Measurements from ENCODE around the gene HSPA12A.

The HSPA12A gene

DNA sequence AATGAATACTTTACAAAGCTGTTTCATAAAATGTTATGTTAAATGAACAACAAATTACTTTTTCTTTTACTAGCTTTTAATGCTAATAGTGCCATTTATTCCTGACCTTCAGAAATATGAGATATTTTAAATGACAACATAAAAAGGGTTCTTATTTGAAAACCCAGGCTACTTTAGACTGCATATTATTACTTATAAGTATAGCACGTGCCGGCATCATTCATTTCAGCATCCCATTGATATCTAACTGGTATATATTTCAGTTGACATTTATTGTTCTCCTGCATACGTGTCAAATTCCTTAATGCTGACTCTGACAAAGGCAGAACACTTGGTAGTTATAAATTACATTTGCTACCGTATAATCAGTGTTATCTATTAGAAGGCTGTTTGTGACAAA lies 86.3 kb downstream of the HSPA12A start:
- Histone ChIP-seq H3K9ac (ENCODE audit: low read length) (no peak overlapping the region), H3K27me3 (ENCODE audit: control insufficient read depth, insufficient read depth, low read length) (no peaks in the 10 kb centered on the region), H3K4me1 (ENCODE audit: control insufficient read depth, low read depth, low read length) (no peaks in the 10 kb centered on the region), H3K4me3 (ENCODE audit: low read length) (no peak overlapping the region), H3K36me3 (ENCODE audit: control insufficient read depth, low read depth, low read length) (no peaks in the 10 kb centered on the region), H3K27ac (ENCODE audit: low read length) (no peak overlapping the region), H3K9me3 (ENCODE audit: control insufficient read depth, low read depth, low read length) (no peaks in the 10 kb centered on the region)

DNA sequence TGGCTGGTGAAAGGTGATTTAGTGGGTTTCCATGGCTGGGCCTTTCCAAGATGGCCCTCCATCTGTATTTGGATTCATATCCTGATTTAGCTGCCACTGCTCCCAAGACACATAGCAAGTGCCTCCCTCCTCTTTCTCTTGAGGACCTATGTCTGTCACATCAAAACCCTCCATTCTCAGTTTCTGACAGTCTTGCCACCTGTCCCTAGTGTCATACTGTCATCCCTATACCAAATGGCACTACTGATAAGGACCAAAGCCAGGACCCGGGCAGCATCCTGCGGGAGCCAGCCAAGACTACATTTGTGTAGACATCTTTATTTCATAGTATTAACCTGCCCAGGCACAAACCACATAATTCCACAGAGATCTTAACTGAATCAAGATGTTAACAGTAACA lies 86.8 kb downstream of the HSPA12A start:
- Histone ChIP-seq H3K9ac (ENCODE audit: low read length) (no peak overlapping the region), H3K9me3 (ENCODE audit: control insufficient read depth, low read depth, low read length) (no peaks in the 10 kb centered on the region), H3K36me3 (ENCODE audit: control insufficient read depth, low read depth, low read length) (no peaks in the 10 kb centered on the region), H3K27ac (ENCODE audit: low read length) (no peak overlapping the region), H3K4me1 (ENCODE audit: control insufficient read depth, low read depth, low read length) (no peaks in the 10 kb centered on the region), H3K4me3 (ENCODE audit: low read length) (no peak overlapping the region), H3K27me3 (ENCODE audit: control insufficient read depth, insufficient read depth, low read length) (no peaks in the 10 kb centered on the region)

DNA sequence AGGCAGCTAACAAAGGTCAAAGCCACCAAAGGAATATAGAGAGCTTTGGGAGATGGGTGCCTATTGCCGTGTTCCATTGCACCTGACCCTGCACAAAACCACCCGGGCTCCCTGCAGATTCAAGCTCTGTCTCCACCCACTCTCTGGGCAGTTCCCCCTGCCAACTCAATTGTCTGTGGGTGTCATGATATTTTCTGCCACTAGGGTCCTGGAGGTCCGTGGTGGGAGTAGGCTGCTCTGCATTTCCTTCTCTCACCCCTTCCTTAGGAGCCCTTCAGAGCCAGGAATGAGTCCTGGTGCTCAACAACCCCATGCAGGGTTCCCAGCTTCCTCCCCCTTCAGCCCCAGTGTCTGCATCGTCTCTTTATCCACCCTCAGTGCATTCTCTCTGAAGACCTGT lies 87.5 kb downstream of the HSPA12A start:
- H3K9ac ChIP-seq (ENCODE audit: low read length) = no peak overlapping the region
- no peaks in the 10 kb centered on the region for H3K36me3 ChIP-seq (ENCODE audit: control insufficient read depth, low read depth, low read length)
- H3K4me1 ChIP-seq (ENCODE audit: control insufficient read depth, low read depth, low read length) = no peaks in the 10 kb centered on the region
- H3K27ac ChIP-seq (ENCODE audit: low read length) = no peak overlapping the region
- H3K4me3 ChIP-seq (ENCODE audit: low read length) = no peak overlapping the region
- no peaks in the 10 kb centered on the region for H3K27me3 ChIP-seq (ENCODE audit: control insufficient read depth, insufficient read depth, low read length)
- H3K9me3 ChIP-seq (ENCODE audit: control insufficient read depth, low read depth, low read length) = no peaks in the 10 kb centered on the region

DNA sequence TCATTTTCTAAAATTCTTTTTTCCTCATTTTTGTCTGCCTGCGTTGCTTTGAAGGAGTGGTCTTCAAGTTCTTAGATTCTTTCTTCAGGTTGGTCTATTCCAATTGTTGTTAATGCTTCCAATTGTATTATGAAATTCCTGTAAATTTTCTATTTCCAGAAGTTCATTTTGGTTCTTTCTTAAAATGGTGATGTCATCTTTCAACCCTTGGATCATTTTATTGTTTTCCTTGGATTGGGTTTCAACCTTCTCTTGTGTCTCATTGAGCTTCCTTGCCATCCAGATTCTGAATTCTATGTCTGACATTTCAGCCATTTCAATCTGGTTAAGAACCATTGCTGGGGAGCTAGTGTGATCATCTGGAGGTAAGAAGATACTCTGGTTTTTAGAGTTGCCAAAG lies 88.5 kb downstream of the HSPA12A start:
- no peaks in the 10 kb centered on the region for H3K27me3 ChIP-seq (ENCODE audit: control insufficient read depth, insufficient read depth, low read length)
- H3K4me3 ChIP-seq (ENCODE audit: low read length) = no peak overlapping the region
- no peaks in the 10 kb centered on the region for H3K4me1 ChIP-seq (ENCODE audit: control insufficient read depth, low read depth, low read length)
- H3K36me3 ChIP-seq (ENCODE audit: control insufficient read depth, low read depth, low read length) = no peaks in the 10 kb centered on the region
- no peak overlapping the region for H3K9ac ChIP-seq (ENCODE audit: low read length)
- no peak overlapping the region for H3K27ac ChIP-seq (ENCODE audit: low read length)
- no peaks in the 10 kb centered on the region for H3K9me3 ChIP-seq (ENCODE audit: control insufficient read depth, low read depth, low read length)

DNA sequence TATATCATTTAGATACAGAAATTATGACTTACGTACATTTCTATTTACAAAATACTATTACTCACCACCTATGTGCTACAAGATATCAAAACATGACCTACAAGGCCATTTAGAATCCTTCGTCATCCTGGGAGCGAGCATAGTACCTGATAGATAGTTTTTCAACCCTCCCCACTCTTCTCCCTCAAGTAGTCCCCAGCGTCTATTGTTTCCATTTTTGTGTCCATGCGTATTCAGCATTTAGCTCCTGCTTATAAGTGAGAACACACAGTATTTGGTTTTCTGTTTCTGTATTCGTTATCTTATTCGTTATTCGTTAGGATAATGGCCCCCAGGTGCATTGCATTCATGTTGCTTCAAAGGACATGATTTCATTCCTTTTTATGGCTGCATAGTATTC lies 93.5 kb downstream of the HSPA12A start:
- H3K27me3 ChIP-seq (ENCODE audit: control insufficient read depth, insufficient read depth, low read length) = no peaks in the 10 kb centered on the region
- no peak overlapping the region for H3K27ac ChIP-seq (ENCODE audit: low read length)
- H3K4me1 ChIP-seq (ENCODE audit: control insufficient read depth, low read depth, low read length) = no peaks in the 10 kb centered on the region
- H3K36me3 ChIP-seq (ENCODE audit: control insufficient read depth, low read depth, low read length) = no peaks in the 10 kb centered on the region
- no peaks in the 10 kb centered on the region for H3K9me3 ChIP-seq (ENCODE audit: control insufficient read depth, low read depth, low read length)
- no peak overlapping the region for H3K9ac ChIP-seq (ENCODE audit: low read length)
- H3K4me3 ChIP-seq (ENCODE audit: low read length) = no peak overlapping the region

DNA sequence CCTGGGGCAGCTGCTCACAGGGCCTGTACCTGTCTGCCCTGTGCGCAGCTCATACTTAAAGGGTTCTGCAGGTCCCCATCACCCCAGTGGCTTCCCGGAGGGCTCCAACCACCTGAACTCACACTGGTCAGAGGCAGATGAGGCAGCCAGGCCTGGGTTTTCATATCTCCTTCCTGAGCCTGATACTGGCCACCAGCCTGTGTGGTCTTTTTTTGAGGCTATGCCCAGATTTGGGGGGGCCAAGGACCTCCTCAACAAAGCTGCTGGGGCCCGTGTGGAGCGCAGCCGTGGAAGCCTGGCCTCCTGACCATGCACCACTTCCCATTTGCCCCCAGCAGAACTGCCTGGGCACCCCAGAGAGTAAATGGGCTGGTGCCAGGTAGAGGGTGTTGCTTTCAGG lies 95.9 kb downstream of the HSPA12A start:
- no peak overlapping the region for H3K9ac ChIP-seq (ENCODE audit: low read length)
- H3K4me1 ChIP-seq (ENCODE audit: control insufficient read depth, low read depth, low read length) = no peaks in the 10 kb centered on the region
- H3K9me3 ChIP-seq (ENCODE audit: control insufficient read depth, low read depth, low read length) = no peaks in the 10 kb centered on the region
- no peaks in the 10 kb centered on the region for H3K27me3 ChIP-seq (ENCODE audit: control insufficient read depth, insufficient read depth, low read length)
- H3K36me3 ChIP-seq (ENCODE audit: control insufficient read depth, low read depth, low read length) = no peaks in the 10 kb centered on the region
- H3K4me3 ChIP-seq (ENCODE audit: low read length) = no peak overlapping the region
- H3K27ac ChIP-seq (ENCODE audit: low read length) = no peak overlapping the region

DNA sequence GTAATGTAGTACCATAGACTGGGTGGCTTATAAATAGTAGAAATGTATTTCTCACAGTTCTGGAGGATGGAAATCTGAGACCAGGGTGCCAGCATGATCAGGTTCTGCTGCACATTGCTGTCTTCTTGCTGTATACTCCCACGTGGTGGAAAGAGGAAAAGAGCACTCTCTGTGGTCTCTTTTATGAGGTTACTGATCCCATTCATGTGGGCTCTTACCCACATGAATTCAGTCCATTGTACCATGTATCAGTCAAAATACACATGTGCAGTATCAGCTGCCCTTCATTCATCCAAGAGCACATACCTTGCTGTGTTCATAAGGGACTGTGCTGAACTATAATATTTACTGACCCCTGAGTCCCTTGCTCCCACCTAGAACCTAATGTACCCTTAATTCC lies 104.5 kb downstream of the HSPA12A start:
- no peak overlapping the region for H3K9ac ChIP-seq (ENCODE audit: low read length)
- no peaks in the 10 kb centered on the region for H3K4me1 ChIP-seq (ENCODE audit: control insufficient read depth, low read depth, low read length)
- no peaks in the 10 kb centered on the region for H3K9me3 ChIP-seq (ENCODE audit: control insufficient read depth, low read depth, low read length)
- no peaks in the 10 kb centered on the region for H3K36me3 ChIP-seq (ENCODE audit: control insufficient read depth, low read depth, low read length)
- no peaks in the 10 kb centered on the region for H3K27me3 ChIP-seq (ENCODE audit: control insufficient read depth, insufficient read depth, low read length)
- no peak overlapping the region for H3K4me3 ChIP-seq (ENCODE audit: low read length)
- H3K27ac ChIP-seq (ENCODE audit: low read length) = no peak overlapping the region

DNA sequence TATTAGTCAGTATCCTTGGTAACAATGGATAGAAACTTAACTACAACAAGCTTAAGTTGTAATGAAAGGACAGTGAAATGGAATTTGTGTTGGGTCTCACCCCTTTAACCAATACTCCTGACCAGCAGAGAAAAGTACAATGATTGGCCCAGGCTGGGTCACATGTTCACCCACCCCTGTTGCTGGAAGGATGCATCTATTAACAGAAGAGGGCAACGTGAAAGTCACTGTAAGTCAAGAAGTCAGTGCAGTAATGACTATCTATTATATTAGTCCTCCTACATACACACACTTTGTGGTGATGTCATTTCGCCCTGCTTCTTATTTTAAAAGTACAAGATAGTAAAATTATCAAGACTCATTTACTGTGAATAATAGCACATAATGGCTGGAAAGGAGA lies 105.4 kb downstream of the HSPA12A start:
- Histone ChIP-seq H3K27me3 (ENCODE audit: control insufficient read depth, insufficient read depth, low read length) (no peaks in the 10 kb centered on the region), H3K4me1 (ENCODE audit: control insufficient read depth, low read depth, low read length) (no peaks in the 10 kb centered on the region), H3K9ac (ENCODE audit: low read length) (no peak overlapping the region), H3K27ac (ENCODE audit: low read length) (no peak overlapping the region), H3K4me3 (ENCODE audit: low read length) (no peak overlapping the region), H3K36me3 (ENCODE audit: control insufficient read depth, low read depth, low read length) (no peaks in the 10 kb centered on the region), H3K9me3 (ENCODE audit: control insufficient read depth, low read depth, low read length) (no peaks in the 10 kb centered on the region)

DNA sequence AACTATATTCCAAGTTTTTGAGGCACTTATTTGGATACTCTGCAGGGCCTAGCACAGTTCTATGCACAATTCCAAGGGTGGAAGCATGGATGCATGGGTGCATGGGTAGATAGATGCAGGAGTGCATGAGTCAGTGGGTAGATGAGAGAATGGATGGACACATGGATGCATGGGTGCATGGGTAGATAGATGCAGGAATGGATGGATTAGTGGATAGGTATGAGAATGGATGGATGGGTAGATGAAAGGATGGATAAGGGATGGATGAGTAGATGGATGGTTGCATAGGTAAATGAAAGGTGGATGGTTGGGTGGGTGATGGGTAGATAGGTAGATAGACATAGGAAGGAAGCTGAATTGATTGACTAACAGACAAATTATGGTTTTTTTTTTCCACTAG lies 106.0 kb downstream of the HSPA12A start:
- H3K27ac ChIP-seq (ENCODE audit: low read length) = no peak overlapping the region
- no peaks in the 10 kb centered on the region for H3K9me3 ChIP-seq (ENCODE audit: control insufficient read depth, low read depth, low read length)
- no peaks in the 10 kb centered on the region for H3K4me1 ChIP-seq (ENCODE audit: control insufficient read depth, low read depth, low read length)
- no peak overlapping the region for H3K4me3 ChIP-seq (ENCODE audit: low read length)
- no peaks in the 10 kb centered on the region for H3K27me3 ChIP-seq (ENCODE audit: control insufficient read depth, insufficient read depth, low read length)
- H3K9ac ChIP-seq (ENCODE audit: low read length) = no peak overlapping the region
- no peaks in the 10 kb centered on the region for H3K36me3 ChIP-seq (ENCODE audit: control insufficient read depth, low read depth, low read length)

DNA sequence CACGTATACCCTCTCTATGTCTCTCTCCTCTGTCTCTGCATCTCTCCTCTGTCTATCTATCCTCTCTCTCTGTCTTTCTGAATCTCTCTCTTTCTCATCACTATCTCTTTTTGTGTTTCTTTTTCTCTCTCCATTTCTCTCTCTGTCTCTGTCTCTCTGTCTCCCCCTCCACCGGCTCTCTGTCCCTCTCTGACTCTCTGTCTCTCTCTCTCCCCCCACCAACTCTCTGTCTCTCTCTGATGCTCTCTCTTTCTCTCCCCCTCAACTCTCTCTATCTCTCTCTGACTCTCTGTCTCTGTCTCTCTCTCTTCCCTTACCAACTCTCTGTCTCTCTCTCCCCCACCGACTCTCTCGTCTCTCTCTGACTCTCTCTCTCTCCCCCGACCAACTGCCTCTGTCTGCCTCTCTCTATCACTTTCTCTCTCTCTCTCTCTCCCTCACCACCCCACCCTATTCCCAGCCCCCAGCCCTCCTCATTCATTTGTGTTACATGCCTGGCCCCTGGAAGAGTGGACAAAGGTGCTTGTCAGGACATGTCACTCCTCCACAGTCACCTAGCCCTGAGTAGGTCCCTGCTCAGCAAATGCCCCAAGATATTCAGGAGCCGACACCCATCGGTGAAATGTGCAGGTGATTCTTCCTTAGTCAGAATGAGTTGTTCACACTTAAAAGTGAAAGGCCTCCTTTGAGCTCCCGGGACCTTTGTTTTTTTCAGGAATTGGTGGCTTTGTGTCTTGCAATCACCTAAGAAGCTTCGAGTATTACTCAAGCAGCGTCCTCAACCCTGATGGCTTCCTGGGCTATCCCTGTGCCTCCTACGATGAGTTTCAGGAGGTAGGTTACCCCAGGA lies 108.0 kb downstream of the HSPA12A start:
- no peaks in the 10 kb centered on the region for H3K9me3 ChIP-seq (ENCODE audit: control insufficient read depth, low read depth, low read length)
- H3K4me3 ChIP-seq (ENCODE audit: low read length) = no peak overlapping the region
- no peak overlapping the region for H3K9ac ChIP-seq (ENCODE audit: low read length)

DNA sequence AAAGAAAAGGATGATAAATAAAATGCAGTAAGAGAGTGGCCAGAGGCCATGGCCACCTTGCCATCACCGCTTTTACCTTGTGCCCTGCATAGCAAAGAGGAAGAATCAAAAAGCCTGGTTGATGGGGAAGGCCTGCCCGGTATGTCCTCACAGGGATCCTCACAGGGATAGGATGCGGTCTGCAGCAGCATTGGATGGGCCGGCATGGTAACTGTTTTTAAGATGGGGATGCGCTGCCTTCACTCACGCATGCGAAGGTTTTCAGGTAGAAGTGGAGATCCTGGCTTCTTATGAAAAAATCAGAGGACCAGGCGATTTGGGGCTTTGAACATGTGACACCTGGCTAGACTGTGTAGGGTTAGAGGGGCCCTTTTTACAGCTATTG lies 109.2 kb downstream of the HSPA12A start:
- no peak overlapping the region for H3K4me3 ChIP-seq (ENCODE audit: low read length)
- H3K4me1 ChIP-seq (ENCODE audit: control insufficient read depth, low read depth, low read length) = no peaks in the 10 kb centered on the region
- H3K36me3 ChIP-seq (ENCODE audit: control insufficient read depth, low read depth, low read length) = no peaks in the 10 kb centered on the region
- no peaks in the 10 kb centered on the region for H3K9me3 ChIP-seq (ENCODE audit: control insufficient read depth, low read depth, low read length)
- no peak overlapping the region for H3K27ac ChIP-seq (ENCODE audit: low read length)
- H3K9ac ChIP-seq (ENCODE audit: low read length) = no peak overlapping the region
- peaks cover 5% of the 10 kb centered on the region for H3K27me3 ChIP-seq (ENCODE audit: control insufficient read depth, insufficient read depth, low read length)

More for the DNA sequence above, 108.0 kb downstream of the HSPA12A start:
- peaks cover 5% of the 10 kb centered on the region for H3K27me3 ChIP-seq (ENCODE audit: control insufficient read depth, insufficient read depth, low read length)
- H3K36me3 ChIP-seq (ENCODE audit: control insufficient read depth, low read depth, low read length) = no peaks in the 10 kb centered on the region
- no peak overlapping the region for H3K27ac ChIP-seq (ENCODE audit: low read length)
- no peaks in the 10 kb centered on the region for H3K4me1 ChIP-seq (ENCODE audit: control insufficient read depth, low read depth, low read length)

DNA sequence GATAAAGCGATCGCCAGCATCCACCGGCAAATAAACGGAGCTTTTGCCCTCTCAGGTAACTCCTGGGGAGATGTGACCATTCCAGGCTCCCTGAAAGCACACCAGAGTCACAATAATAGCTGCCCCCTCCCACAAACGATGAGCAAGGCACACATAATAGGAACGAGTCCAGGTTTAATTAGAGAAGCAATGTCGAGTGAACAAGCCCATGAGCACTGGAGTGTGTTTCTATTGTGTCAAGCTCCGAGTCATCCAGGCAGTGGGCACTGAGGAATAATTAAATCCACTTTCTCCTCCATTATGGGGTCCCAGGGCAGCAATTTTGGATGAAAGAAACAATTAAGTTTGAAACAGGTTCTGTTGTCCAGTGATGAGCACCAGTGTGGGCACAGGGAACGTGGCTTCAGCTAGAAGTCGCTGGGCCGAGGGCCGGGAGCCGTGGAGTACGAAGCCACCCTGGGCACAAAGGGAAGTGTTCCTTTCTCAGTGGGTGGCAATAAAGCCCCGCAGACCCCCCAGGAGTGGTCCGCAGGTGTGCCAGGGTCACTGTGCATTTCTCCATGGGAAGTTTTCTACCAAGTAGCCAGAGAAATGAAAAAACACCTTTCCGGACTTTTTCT lies 109.7 kb downstream of the HSPA12A start:
- Histone ChIP-seq H3K9ac (ENCODE audit: low read length) (no peak overlapping the region), H3K4me3 (ENCODE audit: low read length) (no peak overlapping the region), H3K36me3 (ENCODE audit: control insufficient read depth, low read depth, low read length) (no peaks in the 10 kb centered on the region), H3K27ac (ENCODE audit: low read length) (no peak overlapping the region), H3K27me3 (ENCODE audit: control insufficient read depth, insufficient read depth, low read length) (peaks cover 5% of the 10 kb centered on the region), H3K9me3 (ENCODE audit: control insufficient read depth, low read depth, low read length) (no peaks in the 10 kb centered on the region), H3K4me1 (ENCODE audit: control insufficient read depth, low read depth, low read length) (no peaks in the 10 kb centered on the region)

All from iPS-18a (cell line).